ENCODE results near the gene RAD51D. TPM values are rescaled to one million over a fixed set of nuclear protein-coding genes. Genes with fewer than 3 reads are reported as not detected.

The RAD51D gene
- total RNA-seq, 1 donor from 2014 or later, result 22.5 TPM

GRCh38 chr17:35141681-35142466, 22.2 kb upstream of the RAD51D start, which contains the start of gene NLE1:
NLE1 (minus strand) TSS chr17:35142303; CDS start chr17:35142275, 28 bp downstream.
- Mint-ChIP-seq H3K36me3 (ENCODE audit: low read depth) (no peaks in the 10 kb centered on the region), H3K9me3 (no peaks in the 10 kb centered on the region), H3K27me3 (ENCODE audit: low read depth) (peaks cover 2% of the 10 kb centered on the region), H3K4me3 (peak within 1 kb of the TSS; percentile 88), H3K27ac (ENCODE audit: unreplicated experiment) (peak within 1 kb of the TSS; percentile 62), H3K4me1 (peaks cover 6% of the 10 kb centered on the region)
- peak; percentile 94 for TF ChIP-seq CTCF (conservative IDR thresholded peaks at IDR 0.05)
- peak; percentile 91 for DNase-seq (ENCODE audit: low read depth, low spot score)

- Mint-ChIP-seq H3K9me3 (no peaks in the 10 kb centered on the region), H3K27me3 (ENCODE audit: low read depth) (peaks cover under 1% of the 10 kb centered on the region), H3K27ac (ENCODE audit: unreplicated experiment) (no peak overlapping the region), H3K4me3 (no peak overlapping the region), H3K4me1 (peaks cover 6% of the 10 kb centered on the region), H3K36me3 (ENCODE audit: low read depth) (peaks cover 9% of the 10 kb centered on the region)
- no peak for DNase-seq (ENCODE audit: low read depth, low spot score)
- no peak for TF ChIP-seq CTCF (conservative IDR thresholded peaks at IDR 0.05)
Measured at GRCh38 chr17:35138218-35138617, 18.6 kb upstream of the RAD51D start.

GRCh38 chr17:35135322-35135721, 15.7 kb upstream of the RAD51D start:
- no peak overlapping the region for H3K4me3 Mint-ChIP-seq
- no peaks in the 10 kb centered on the region for H3K9me3 Mint-ChIP-seq
- no peaks in the 10 kb centered on the region for H3K27me3 Mint-ChIP-seq (ENCODE audit: low read depth)
- peaks cover 13% of the 10 kb centered on the region for H3K36me3 Mint-ChIP-seq (ENCODE audit: low read depth)
- no peak for TF ChIP-seq CTCF (conservative IDR thresholded peaks at IDR 0.05)
- DNase-seq (ENCODE audit: low read depth, low spot score), result no peak
- H3K27ac Mint-ChIP-seq (ENCODE audit: unreplicated experiment), result no peak overlapping the region
- no peaks in the 10 kb centered on the region for H3K4me1 Mint-ChIP-seq

DNA sequence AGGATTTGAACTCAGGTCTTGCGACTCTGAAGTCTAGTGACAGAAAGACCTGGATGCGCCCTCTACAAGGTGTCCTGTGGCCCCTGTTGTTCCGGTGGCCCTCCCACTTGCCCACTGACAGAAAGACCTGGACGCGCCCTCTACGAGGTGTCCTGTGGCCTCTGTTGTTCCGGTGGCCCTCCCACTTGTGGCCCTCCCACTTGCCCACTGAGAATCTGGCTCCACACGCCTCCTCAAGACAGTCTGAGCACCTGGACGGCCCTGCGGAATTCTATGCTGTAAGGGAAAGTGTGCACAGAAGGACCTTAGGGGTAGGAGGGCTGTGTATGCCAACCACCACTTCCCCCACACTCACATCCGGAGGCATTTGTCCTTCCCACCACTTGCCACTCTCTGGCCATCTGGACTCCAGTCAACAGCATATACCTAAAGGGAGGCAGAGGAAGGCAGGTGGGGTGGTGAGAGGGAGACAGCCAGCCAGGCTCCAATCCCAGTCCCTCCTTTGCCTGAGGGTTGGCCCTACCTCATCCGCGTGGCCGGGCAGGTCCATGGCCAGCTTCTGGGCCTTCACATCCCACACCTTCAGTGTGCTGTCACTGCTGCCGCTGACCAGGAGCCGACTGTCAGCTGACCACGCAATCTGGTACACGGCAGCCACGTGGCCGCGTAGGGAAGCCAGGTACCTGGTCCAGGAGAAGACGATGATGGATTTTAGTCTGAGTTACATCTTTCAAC, 13.3 kb upstream of the RAD51D start:
- no peak for TF ChIP-seq CTCF (conservative IDR thresholded peaks at IDR 0.05)
- Mint-ChIP-seq H3K9me3 (no peaks in the 10 kb centered on the region), H3K4me3 (no peak overlapping the region), H3K27ac (ENCODE audit: unreplicated experiment) (no peak overlapping the region), H3K36me3 (ENCODE audit: low read depth) (peaks cover 13% of the 10 kb centered on the region), H3K27me3 (ENCODE audit: low read depth) (no peaks in the 10 kb centered on the region), H3K4me1 (no peaks in the 10 kb centered on the region)
- DNase-seq (ENCODE audit: low read depth, low spot score), result no peak

DNA sequence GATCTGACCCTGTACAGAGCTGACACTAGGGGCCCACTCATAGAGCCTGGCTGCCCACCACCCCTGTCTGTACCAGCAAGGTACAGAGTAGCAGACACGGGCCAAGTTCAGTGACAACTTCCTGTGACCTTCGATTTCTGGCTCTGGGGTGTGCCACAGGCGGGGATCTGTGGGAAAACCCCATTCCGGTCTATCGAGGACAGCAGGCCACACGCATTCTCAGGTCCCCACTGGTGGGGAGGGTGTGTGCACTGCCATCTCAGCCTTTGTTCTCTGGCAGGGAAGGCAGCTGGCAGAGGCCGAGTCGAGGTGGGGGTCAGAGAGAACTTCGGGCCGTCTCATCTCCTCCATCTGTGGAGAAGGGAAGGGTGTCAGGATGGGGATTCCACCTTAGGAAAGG, 12.4 kb upstream of the RAD51D start:
- no peak for TF ChIP-seq CTCF (conservative IDR thresholded peaks at IDR 0.05)
- Mint-ChIP-seq H3K9me3 (no peaks in the 10 kb centered on the region), H3K27me3 (ENCODE audit: low read depth) (no peaks in the 10 kb centered on the region), H3K4me1 (no peaks in the 10 kb centered on the region), H3K36me3 (ENCODE audit: low read depth) (peaks cover 13% of the 10 kb centered on the region), H3K27ac (ENCODE audit: unreplicated experiment) (no peak overlapping the region), H3K4me3 (no peak overlapping the region)
- no peak for DNase-seq (ENCODE audit: low read depth, low spot score)
